Fibroblast of lung (primary cell): ENCODE measurements around the gene TOX2. TPM values are rescaled to one million over a fixed set of nuclear protein-coding genes. Genes with fewer than 3 reads are reported as not detected.

Experiments
- DNase-seq, 2 donors: peaks; one replicate each; pipeline versions ENCODE4 v3.0.0 to v3.0.0-alpha.2; 2010; ENCODE audit warnings: low read depth in 2 of 2
- H2AFZ ChIP-seq: 2 replicates; pipeline ENCODE4 v1.5.1; 2012; ENCODE audit warnings: low read length, control low read depth, inconsistent platforms
- H3K27ac ChIP-seq: 2 replicates; pipeline ENCODE4 v1.5.1; 2011; ENCODE audit warnings: low read length, control low read depth; ENCODE audit not compliant: insufficient read depth
- H3K27me3 ChIP-seq: 2 replicates; pipeline ENCODE4 v1.5.1; 2011; ENCODE audit warnings: mild to moderate bottlenecking, low read length; ENCODE audit not compliant: control insufficient read depth, insufficient read depth
- H3K36me3 ChIP-seq: 2 replicates; pipeline ENCODE4 v1.5.1; 2011; ENCODE audit warnings: low read length; ENCODE audit not compliant: control insufficient read depth, insufficient read depth
- H3K4me1 ChIP-seq: 2 replicates; pipeline ENCODE4 v1.5.1; 2011; ENCODE audit warnings: low read length; ENCODE audit not compliant: control insufficient read depth, insufficient read depth; ENCODE audit errors: extremely low read depth
- H3K4me2 ChIP-seq: 2 replicates; pipeline ENCODE4 v1.5.1; 2011; ENCODE audit warnings: low read length, control low read depth; ENCODE audit not compliant: insufficient read depth; ENCODE audit errors: extremely low read depth
- H3K4me3 ChIP-seq, 4 experiments: fragments of 200-600 bp in 1 of 4; sonication (generic) in 1 of 4; replicated peaks in 1 of 4; 2 replicates each; pipeline ENCODE4 v1.5.1; 2011 to 2016; ENCODE audit warnings: low read length in 4 of 4, low read depth in 3 of 4, mild to moderate bottlenecking in 3 of 4, control low read depth in 2 of 4, inconsistent platforms in 1 of 4, mixed read lengths in 1 of 4; ENCODE audit not compliant: insufficient read depth in 1 of 4; ENCODE audit errors: control extremely low read depth in 1 of 4
- H3K79me2 ChIP-seq: 2 replicates; pipeline ENCODE4 v1.5.1; 2012; ENCODE audit warnings: mild to moderate bottlenecking, low read length, inconsistent platforms; ENCODE audit not compliant: control insufficient read depth, insufficient read depth
- H3K9ac ChIP-seq: 2 replicates; pipeline ENCODE4 v1.5.1; 2011; ENCODE audit warnings: mild to moderate bottlenecking, low read length, control low read depth; ENCODE audit not compliant: insufficient read depth
- H3K9me3 ChIP-seq: 2 replicates; pipeline ENCODE4 v1.5.1; 2012; ENCODE audit warnings: low read depth, low read length; ENCODE audit not compliant: control insufficient read depth, insufficient read depth
- H4K20me1 ChIP-seq: 2 replicates; pipeline ENCODE4 v1.5.1; 2011; ENCODE audit warnings: low read length; ENCODE audit not compliant: control insufficient read depth, insufficient read depth; ENCODE audit errors: extremely low read depth
- CTCF ChIP-seq, 2 donors: IDR thresholded peaks in 1 of 2; conservative IDR thresholded peaks in 1 of 2; 1 replicate in 1 of 2; 2 replicates in 1 of 2; pipeline ENCODE4 v1.5.1; 2011 to 2012; ENCODE audit warnings: low read length in 2 of 2, control low read depth in 1 of 2, inconsistent platforms in 1 of 2, low read depth in 1 of 2, mild to moderate bottlenecking in 1 of 2
- EZH2 ChIP-seq: IDR thresholded peaks from 2 replicates; pipeline ENCODE4 v1.5.1; 2012; ENCODE audit warnings: low read length, control low read depth, mild to moderate bottlenecking; ENCODE audit errors: missing control alignments
- polyA plus RNA-seq, 2 donors: library from polyadenylated mRNA; depleted of rRNA in 1 of 2; stranded (reverse) in 1 of 2; unstranded in 1 of 2; fragments of >200 nt; gene quantifications; 2 replicates each; pipeline ENCODE4 v1.2.1, GENCODE V29; 2011 to 2012; ENCODE audit warnings: missing spikeins in 1 of 2
- total RNA-seq: library from RNA; depleted of rRNA; stranded (reverse); fragments of >200 nt; gene quantifications from 2 replicates; pipeline ENCODE4 v1.2.1, GENCODE V29; 2014

Gene TOX2
- total and polyA plus RNA-seq, 2 donors (not counting 1 experiment from before 2014, with no cell fraction given), result 5.9 to 9.6 TPM

- no peak overlapping the region for H2AFZ ChIP-seq
- H3K27me3 ChIP-seq, result no peaks in the 10 kb centered on the region
- H3K4me3 ChIP-seq, result no peak overlapping the region
- H3K9ac ChIP-seq, result no peak overlapping the region
- H4K20me1 ChIP-seq, result no peaks in the 10 kb centered on the region
- no peak overlapping the region for H3K4me2 ChIP-seq
- TF ChIP-seq CTCF (conservative IDR thresholded peaks at IDR 0.05 in 1 of 2, IDR thresholded peaks at IDR 0.05 in 1 of 2; ENCODE audit: low read depth in 1 of 2, low read length in 2 of 2), result no peak
- no peak for TF ChIP-seq EZH2
- H3K27ac ChIP-seq, result no peak overlapping the region
- H3K36me3 ChIP-seq, result peaks cover 6% of the 10 kb centered on the region
- no peaks in the 10 kb centered on the region for H3K79me2 ChIP-seq
- no peak for DNase-seq
- no peaks in the 10 kb centered on the region for H3K9me3 ChIP-seq
- peaks cover 7% of the 10 kb centered on the region for H3K4me1 ChIP-seq
Observed at GRCh38 chr20:44071526-44072111, 157.0 kb downstream of the TOX2 start.

GRCh38 chr20:44072384-44072783 is 157.7 kb downstream of the TOX2 start:
- peaks cover 4% of the 10 kb centered on the region for H3K36me3 ChIP-seq
- TF ChIP-seq CTCF (conservative IDR thresholded peaks at IDR 0.05 in 1 of 2, IDR thresholded peaks at IDR 0.05 in 1 of 2; ENCODE audit: low read depth in 1 of 2, low read length in 2 of 2) (no peak), EZH2 (no peak)
- DNase-seq, result no peak

GRCh38 chr20:44073011-44073674 is 158.5 kb downstream of the TOX2 start:
- TF ChIP-seq EZH2 (no peak), CTCF (conservative IDR thresholded peaks at IDR 0.05 in 1 of 2, IDR thresholded peaks at IDR 0.05 in 1 of 2; ENCODE audit: low read depth in 1 of 2, low read length in 2 of 2) (no peak)
- Histone ChIP-seq H3K79me2 (no peaks in the 10 kb centered on the region), H3K27me3 (no peaks in the 10 kb centered on the region), H3K9ac (no peak overlapping the region), H3K4me2 (no peak overlapping the region), H3K27ac (no peak overlapping the region), H3K36me3 (peaks cover 2% of the 10 kb centered on the region), H4K20me1 (no peaks in the 10 kb centered on the region), H3K9me3 (no peaks in the 10 kb centered on the region), H3K4me1 (peaks cover 7% of the 10 kb centered on the region), H3K4me3 (no peak overlapping the region), H2AFZ (no peak overlapping the region)
- DNase-seq, result no peak

More at GRCh38 chr20:44072384-44072783, 157.7 kb downstream of the TOX2 start:
- Histone ChIP-seq H3K27ac (no peak overlapping the region), H3K79me2 (no peaks in the 10 kb centered on the region), H4K20me1 (no peaks in the 10 kb centered on the region), H2AFZ (no peak overlapping the region), H3K9ac (no peak overlapping the region), H3K4me2 (no peak overlapping the region), H3K9me3 (no peaks in the 10 kb centered on the region), H3K27me3 (no peaks in the 10 kb centered on the region), H3K4me3 (no peak overlapping the region), H3K4me1 (peaks cover 7% of the 10 kb centered on the region)
